B cell (primary cell): ENCODE results near the gene CACNA2D3.

Experiments used
- EZH2 ChIP-seq: IDR thresholded peaks from 2 replicates; pipeline ENCODE4 v1.6.1; 2012; ENCODE audit warnings: borderline replicate concordance, low read depth, mild to moderate bottlenecking, moderate library complexity, low read length; ENCODE audit not compliant: insufficient read depth, poor library complexity, severe bottlenecking
- TF ChIP-seq, protein P1 (sequence below): fragments of 200-600 bp; IDR thresholded peaks from one replicate; pipeline ENCODE4 v1.8.0; 2022; ENCODE audit warnings: antibody characterized with exemption, mild to moderate bottlenecking

DNA sequence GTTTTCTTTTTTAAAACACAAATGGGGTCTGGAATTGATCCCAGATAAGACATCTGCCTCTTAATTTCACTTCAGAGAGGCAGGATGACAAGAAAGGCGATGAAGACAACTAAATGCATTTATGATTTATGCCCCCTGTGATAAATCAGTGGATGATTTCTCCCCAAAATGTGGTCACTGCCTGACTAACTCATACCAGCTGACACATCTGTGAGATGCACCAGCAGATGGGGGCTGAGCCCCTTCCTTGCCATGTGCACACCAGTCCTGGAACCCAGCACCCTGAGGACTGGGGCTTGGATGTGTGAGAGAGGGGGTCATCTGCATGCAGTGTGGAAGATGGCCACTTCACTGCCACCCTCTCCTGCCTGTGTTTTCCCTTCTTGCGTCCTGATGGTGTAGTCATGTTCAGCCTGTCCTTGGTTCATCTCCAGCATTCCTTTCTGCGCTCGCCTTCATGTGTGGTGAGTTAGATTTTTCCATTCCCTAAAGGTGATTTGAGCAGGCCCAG, 541.2 kb downstream of the CACNA2D3 start:
- TF ChIP-seq, protein P1, sequence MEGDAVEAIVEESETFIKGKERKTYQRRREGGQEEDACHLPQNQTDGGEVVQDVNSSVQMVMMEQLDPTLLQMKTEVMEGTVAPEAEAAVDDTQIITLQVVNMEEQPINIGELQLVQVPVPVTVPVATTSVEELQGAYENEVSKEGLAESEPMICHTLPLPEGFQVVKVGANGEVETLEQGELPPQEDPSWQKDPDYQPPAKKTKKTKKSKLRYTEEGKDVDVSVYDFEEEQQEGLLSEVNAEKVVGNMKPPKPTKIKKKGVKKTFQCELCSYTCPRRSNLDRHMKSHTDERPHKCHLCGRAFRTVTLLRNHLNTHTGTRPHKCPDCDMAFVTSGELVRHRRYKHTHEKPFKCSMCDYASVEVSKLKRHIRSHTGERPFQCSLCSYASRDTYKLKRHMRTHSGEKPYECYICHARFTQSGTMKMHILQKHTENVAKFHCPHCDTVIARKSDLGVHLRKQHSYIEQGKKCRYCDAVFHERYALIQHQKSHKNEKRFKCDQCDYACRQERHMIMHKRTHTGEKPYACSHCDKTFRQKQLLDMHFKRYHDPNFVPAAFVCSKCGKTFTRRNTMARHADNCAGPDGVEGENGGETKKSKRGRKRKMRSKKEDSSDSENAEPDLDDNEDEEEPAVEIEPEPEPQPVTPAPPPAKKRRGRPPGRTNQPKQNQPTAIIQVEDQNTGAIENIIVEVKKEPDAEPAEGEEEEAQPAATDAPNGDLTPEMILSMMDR: no peak
- no peak for TF ChIP-seq EZH2
